ENCODE results near the gene DMBT1. TPM values are rescaled to one million over a fixed set of nuclear protein-coding genes. Genes with fewer than 3 reads are reported as not detected.

DMBT1 gene
- total RNA-seq, 2 donors from 2014 or later: 0.14 TPM; not detected in 1

GRCh38 chr10:122659126-122659525 lies 98.6 kb downstream of the DMBT1 start:
- ATAC-seq (ENCODE audit: insufficient number of reproducible peaks, low FRiP score, low read depth) (no peak), DNase-seq (ENCODE audit: low spot score) (no peak)
- Histone ChIP-seq H3K27me3 (replicated peaks; ENCODE audit: insufficient read depth) (no peaks in the 10 kb centered on the region), H3K9me3 (no peaks in the 10 kb centered on the region), H3K4me1 (ENCODE audit: control insufficient read depth in 1 of 2, low read depth in 2 of 2) (peaks cover 0 to 9% of the 10 kb centered on the region in 2 donors), H3K36me3 (no peaks in the 10 kb centered on the region), H3K27ac (no peak overlapping the region), H3K4me3 (no peak overlapping the region)
- TF ChIP-seq CTCF (IDR thresholded peaks at IDR 0.05): no peak

- peaks cover 0 to 9% of the 10 kb centered on the region in 2 donors for H3K4me1 ChIP-seq (ENCODE audit: control insufficient read depth in 1 of 2, low read depth in 2 of 2)
- no peaks in the 10 kb centered on the region for H3K36me3 ChIP-seq
- H3K9me3 ChIP-seq: no peaks in the 10 kb centered on the region
- H3K4me3 ChIP-seq: no peak overlapping the region
- no peak for DNase-seq (ENCODE audit: low spot score)
- ATAC-seq (ENCODE audit: insufficient number of reproducible peaks, low FRiP score, low read depth): no peak
- H3K27ac ChIP-seq: no peak overlapping the region
- H3K27me3 ChIP-seq (replicated peaks; ENCODE audit: insufficient read depth): no peaks in the 10 kb centered on the region
- TF ChIP-seq CTCF (IDR thresholded peaks at IDR 0.05): no peak
Measured at GRCh38 chr10:122659651-122660050, 99.1 kb downstream of the DMBT1 start.

- no peak for ATAC-seq (ENCODE audit: insufficient number of reproducible peaks, low FRiP score, low read depth)
- H3K36me3 ChIP-seq: no peaks in the 10 kb centered on the region
- no peaks in the 10 kb centered on the region for H3K9me3 ChIP-seq
- DNase-seq (ENCODE audit: low spot score): no peak
- H3K27ac ChIP-seq: no peak overlapping the region
- peaks cover 0 to 9% of the 10 kb centered on the region in 2 donors for H3K4me1 ChIP-seq (ENCODE audit: control insufficient read depth in 1 of 2, low read depth in 2 of 2)
- no peaks in the 10 kb centered on the region for H3K27me3 ChIP-seq (replicated peaks; ENCODE audit: insufficient read depth)
- TF ChIP-seq CTCF (IDR thresholded peaks at IDR 0.05): no peak
- no peak overlapping the region for H3K4me3 ChIP-seq
Measured at GRCh38 chr10:122660696-122661095, 100.1 kb downstream of the DMBT1 start.

- Histone ChIP-seq H3K9me3 (no peaks in the 10 kb centered on the region), H3K36me3 (no peaks in the 10 kb centered on the region), H3K27me3 (replicated peaks; ENCODE audit: insufficient read depth) (no peaks in the 10 kb centered on the region), H3K27ac (no peak overlapping the region), H3K4me3 (no peak overlapping the region), H3K4me1 (ENCODE audit: control insufficient read depth in 1 of 2, low read depth in 2 of 2) (no peaks in the 10 kb centered on the region)
- TF ChIP-seq CTCF (IDR thresholded peaks at IDR 0.05): no peak
- DNase-seq (ENCODE audit: low spot score): no peak
- no peak for ATAC-seq (ENCODE audit: insufficient number of reproducible peaks, low FRiP score, low read depth)
Measured at GRCh38 chr10:122662231-122662630, 101.7 kb downstream of the DMBT1 start.

GRCh38 chr10:122663516-122664130 lies 103.1 kb downstream of the DMBT1 start:
- no peak for ATAC-seq (ENCODE audit: insufficient number of reproducible peaks, low FRiP score, low read depth)
- Histone ChIP-seq H3K4me1 (ENCODE audit: control insufficient read depth in 1 of 2, low read depth in 2 of 2) (no peaks in the 10 kb centered on the region), H3K4me3 (no peak overlapping the region), H3K27me3 (replicated peaks; ENCODE audit: insufficient read depth) (no peaks in the 10 kb centered on the region), H3K9me3 (no peaks in the 10 kb centered on the region), H3K27ac (no peak overlapping the region), H3K36me3 (no peaks in the 10 kb centered on the region)
- DNase-seq (ENCODE audit: low spot score): no peak
- TF ChIP-seq CTCF (IDR thresholded peaks at IDR 0.05): no peak
